SK-N-MC (cell line): ENCODE data around the gene JAZF1.

Experiments
- EZH2 ChIP-seq: fragments of 200-600 bp; sonication (generic); IDR thresholded peaks from one replicate; pipeline ENCODE4 v1.6.1; 2017; ENCODE audit warnings: antibody characterized with exemption
- FOXP2 ChIP-seq: optimal IDR thresholded peaks from 2 replicates; pipeline ENCODE3; 2011; ENCODE audit warnings: mild to moderate bottlenecking, moderate library complexity; ENCODE audit not compliant: insufficient read depth; ENCODE audit errors: extremely low read length, control extremely low read depth
- POLR2AphosphoS5 ChIP-seq: IDR thresholded peaks from 2 replicates; pipeline ENCODE4 v1.6.1; 2012; ENCODE audit warnings: mild to moderate bottlenecking, low read depth, low read length, borderline replicate concordance

- no peak for TF ChIP-seq EZH2
- no peak for TF ChIP-seq POLR2AphosphoS5
- no peak for TF ChIP-seq FOXP2
These were observed 162.1 kb downstream of the JAZF1 start for GRCh38 chr7:28018446-28018845.
